ENCODE results near the gene E2F8.

E2F8 gene

GRCh38 chr11:19200410-19201201 lies 40.1 kb downstream of the E2F8 start:
- no peak overlapping the region for H3K27ac ChIP-seq (ENCODE audit: extremely low read depth, low read depth, low read length)

GRCh38 chr11:19199771-19200170 lies 41.0 kb downstream of the E2F8 start:
- H3K4me3 ChIP-seq (ENCODE audit: low read depth, low read length): no peak overlapping the region
- CTCF ChIA-PET: interaction anchor here (0.5 to 0.8 kb wide), 2 partner anchors 11 to 358 kb away, joined by 3 read pairs; no protein-coding TSS in a partner anchor

More at GRCh38 chr11:19200410-19201201, 40.1 kb downstream of the E2F8 start:
- Histone ChIP-seq H3K36me3 (ENCODE audit: control insufficient read depth in 2 of 2, insufficient read depth in 1 of 2, low read length in 2 of 2) (no peaks in the 10 kb centered on the region), H3K4me1 (ENCODE audit: control insufficient read depth, insufficient read depth, low read length) (no peaks in the 10 kb centered on the region), H3K9me3 (ENCODE audit: control insufficient read depth, insufficient read depth, low read depth, low read length) (no peaks in the 10 kb centered on the region), H3K4me3 (ENCODE audit: low read depth, low read length) (no peak overlapping the region)
- POLR2A ChIA-PET: no interaction called here
- TF ChIP-seq ZNF654 (tag by site-specific recombination; IDR thresholded peaks at IDR 0.05; ENCODE audit: low read depth) (no peak), WT1 (tag by site-specific recombination; IDR thresholded peaks at IDR 0.05) (peak; percentile 21; the same call in 1 of the 2 replicates), ZNF366 (tag by site-specific recombination; conservative IDR thresholded peaks at IDR 0.05) (peak; percentile 72)
- CTCF ChIA-PET: interaction anchor here (0.5 to 1.2 kb wide), 3 partner anchors 10 to 357 kb away, joined by 3 read pairs; no protein-coding TSS in a partner anchor

GRCh38 chr11:19199048-19199447 lies 41.7 kb downstream of the E2F8 start:
- ChIA-PET CTCF (no interaction called here), POLR2A (interaction anchor here (1.3 kb wide), 1 partner anchor 12 kb away, joined by 3 read pairs; no protein-coding TSS in a partner anchor)
- no peak overlapping the region for H3K27ac ChIP-seq (ENCODE audit: extremely low read depth, low read depth, low read length)
- H3K36me3 ChIP-seq (ENCODE audit: control insufficient read depth in 2 of 2, insufficient read depth in 1 of 2, low read length in 2 of 2): no peaks in the 10 kb centered on the region
- H3K4me3 ChIP-seq (ENCODE audit: low read depth, low read length): no peak overlapping the region
- no peak for TF ChIP-seq SP7 (tag by site-specific recombination; IDR thresholded peaks at IDR 0.05)
- TF ChIP-seq ZSCAN4 (tag by site-specific recombination; IDR thresholded peaks at IDR 0.05): no peak
- TF ChIP-seq ZBTB20 (tag by site-specific recombination; IDR thresholded peaks at IDR 0.05): no peak
- no peak for TF ChIP-seq ZBTB48 (tag by site-specific recombination; IDR thresholded peaks at IDR 0.05)
- TF ChIP-seq ZBTB6 (tag by site-specific recombination; IDR thresholded peaks at IDR 0.05): no peak
- TF ChIP-seq ZBTB17 (tag by site-specific recombination; IDR thresholded peaks at IDR 0.05): no peak
- no peak for TF ChIP-seq ZNF214 (tag by site-specific recombination; IDR thresholded peaks at IDR 0.05; ENCODE audit: borderline replicate concordance)
- no peak for TF ChIP-seq ZNF366 (tag by site-specific recombination; conservative IDR thresholded peaks at IDR 0.05)
- no peak for TF ChIP-seq ZNF398 (tag by site-specific recombination; IDR thresholded peaks at IDR 0.05)
- TF ChIP-seq ZNF311 (tag by site-specific recombination; IDR thresholded peaks at IDR 0.05; ENCODE audit: borderline replicate concordance): no peak
- no peak for TF ChIP-seq BCL6B (tag by site-specific recombination; IDR thresholded peaks at IDR 0.05)
- TF ChIP-seq ZNF280C (tag by site-specific recombination; IDR thresholded peaks at IDR 0.05): no peak
- no peak for TF ChIP-seq ZNF654 (tag by site-specific recombination; IDR thresholded peaks at IDR 0.05; ENCODE audit: low read depth)
- TF ChIP-seq ZNF776 (tag by site-specific recombination; IDR thresholded peaks at IDR 0.05; ENCODE audit: borderline replicate concordance): no peak
- H3K4me1 ChIP-seq (ENCODE audit: control insufficient read depth, insufficient read depth, low read length): no peaks in the 10 kb centered on the region
- no peaks in the 10 kb centered on the region for H3K9me3 ChIP-seq (ENCODE audit: control insufficient read depth, insufficient read depth, low read depth, low read length)

More at GRCh38 chr11:19199771-19200170, 41.0 kb downstream of the E2F8 start:
- Histone ChIP-seq H3K9me3 (ENCODE audit: control insufficient read depth, insufficient read depth, low read depth, low read length) (no peaks in the 10 kb centered on the region), H3K4me1 (ENCODE audit: control insufficient read depth, insufficient read depth, low read length) (no peaks in the 10 kb centered on the region), H3K36me3 (ENCODE audit: control insufficient read depth in 2 of 2, insufficient read depth in 1 of 2, low read length in 2 of 2) (no peaks in the 10 kb centered on the region), H3K27ac (ENCODE audit: extremely low read depth, low read depth, low read length) (no peak overlapping the region)
- TF ChIP-seq HOXC10 (CRISPR knock-in tag; IDR thresholded peaks at IDR 0.05): no peak
- POLR2A ChIA-PET: interaction anchor here (0.5 kb wide), 1 partner anchor 59 kb away, joined by 4 read pairs; no protein-coding TSS in a partner anchor
